ENCODE data around the gene HPSE2. TPM values are rescaled to one million over a fixed set of nuclear protein-coding genes. Genes with fewer than 3 reads are reported as not detected.

HPSE2 gene
- polyA plus RNA-seq, 2 of the 4 experiments (the other 2 are of a cell fraction) = not detected

- H3K4me1 ChIP-seq = no peaks in the 10 kb centered on the region
- DNase-seq (ENCODE audit: low read depth in 1 of 2, low spot score in 1 of 2) (no peak), FAIRE-seq (no peak), ATAC-seq (no peak)
- CTCF ChIA-PET = no interaction called here
- TF ChIP-seq HOXB5 (CRISPR knock-in tag; IDR thresholded peaks at IDR 0.05) = no peak
- TF ChIP-seq EP300 (IDR thresholded peaks at IDR 0.05) = no peak
- no peak for TF ChIP-seq ATOH8 (CRISPR knock-in tag; IDR thresholded peaks at IDR 0.05; ENCODE audit: low read depth)
- no peak for TF ChIP-seq ZFP36 (IDR thresholded peaks at IDR 0.05; ENCODE audit: borderline replicate concordance, partially characterized antibody)
- no peak for TF ChIP-seq MAZ (IDR thresholded peaks at IDR 0.05; ENCODE audit: borderline replicate concordance, low read depth, low read length)
- TF ChIP-seq EHMT2 (IDR thresholded peaks at IDR 0.05; ENCODE audit: low read depth) = no peak
- no peak for TF ChIP-seq KDM5A (IDR thresholded peaks at IDR 0.05)
- TF ChIP-seq CHD4 (IDR thresholded peaks at IDR 0.05; ENCODE audit: borderline replicate concordance) = no peak
- TF ChIP-seq GATA3 (IDR thresholded peaks at IDR 0.05; ENCODE audit: borderline replicate concordance) = no peak
- no peak for TF ChIP-seq ZSCAN20 (CRISPR knock-in tag; IDR thresholded peaks at IDR 0.05)
- TF ChIP-seq ELK1 (IDR thresholded peaks at IDR 0.05; ENCODE audit: low read depth, low read length) = no peak
- TF ChIP-seq MYC (IDR thresholded peaks at IDR 0.05; ENCODE audit: borderline replicate concordance, low read length) = no peak
- no peak for TF ChIP-seq JUNB (IDR thresholded peaks at IDR 0.05)
- TF ChIP-seq ESRRA (IDR thresholded peaks at IDR 0.05; ENCODE audit: borderline replicate concordance, low read length) = no peak
- 41% methylated on average over 1 of the region's 1 CpG for WGBS (ENCODE audit: missing lambda C conversion rate)
- H3K27ac ChIP-seq = no peak overlapping the region
- POLR2A ChIA-PET = no interaction called here
- H3K4me3 ChIP-seq = no peak overlapping the region
- no peaks in the 10 kb centered on the region for H3K9me3 ChIP-seq
- no peak overlapping the region for H3K4me2 ChIP-seq
Observed at GRCh38 chr10:98511876-98512275, 723.8 kb downstream of the HPSE2 start.

- FAIRE-seq (no peak), ATAC-seq (no peak), DNase-seq (ENCODE audit: low read depth in 1 of 2, low spot score in 1 of 2) (no peak)
- Histone ChIP-seq H3K4me3 (no peak overlapping the region), H3K27ac (no peak overlapping the region), H3K4me2 (no peak overlapping the region), H3K9me3 (no peaks in the 10 kb centered on the region), H3K4me1 (no peaks in the 10 kb centered on the region)
- CTCF ChIA-PET = interaction anchor here (0.5 to 1.2 kb wide), 2 partner anchors 8 to 148 kb away, joined by 4 to 6 read pairs; no protein-coding TSS in a partner anchor
- no peak for TF ChIP-seq JUN (IDR thresholded peaks at IDR 0.05)
- no peak for TF ChIP-seq FOXS1 (CRISPR knock-in tag; IDR thresholded peaks at IDR 0.05)
- TF ChIP-seq TFCP2L1 (CRISPR knock-in tag; IDR thresholded peaks at IDR 0.05) = no peak
- TF ChIP-seq MAZ (IDR thresholded peaks at IDR 0.05; ENCODE audit: borderline replicate concordance, low read depth, low read length) = no peak
- no peak for TF ChIP-seq CHD4 (IDR thresholded peaks at IDR 0.05; ENCODE audit: borderline replicate concordance)
- no peak for TF ChIP-seq ESRRA (IDR thresholded peaks at IDR 0.05; ENCODE audit: borderline replicate concordance, low read length)
- TF ChIP-seq RAD21 (conservative IDR thresholded peaks at IDR 0.05 in 1 of 2, IDR thresholded peaks at IDR 0.05 in 1 of 2) = no peak
- 68% methylated on average over 4 of the region's 4 CpGs for WGBS (ENCODE audit: missing lambda C conversion rate)
- POLR2A ChIA-PET = no interaction called here
Observed at GRCh38 chr10:98510412-98510995, 725.1 kb downstream of the HPSE2 start.

- TF ChIP-seq POLR2AphosphoS2 (conservative IDR thresholded peaks at IDR 0.05; ENCODE audit: low read length) = no peak
- no peak for TF ChIP-seq MAZ (IDR thresholded peaks at IDR 0.05; ENCODE audit: borderline replicate concordance, low read depth, low read length)
- no peak for TF ChIP-seq KDM1A (IDR thresholded peaks at IDR 0.05; ENCODE audit: low read depth)
- TF ChIP-seq HMGXB4 (CRISPR knock-in tag; IDR thresholded peaks at IDR 0.05; ENCODE audit: borderline replicate concordance) = no peak
- TF ChIP-seq REST (IDR thresholded peaks at IDR 0.05) = no peak
- TF ChIP-seq GATA3 (IDR thresholded peaks at IDR 0.05; ENCODE audit: borderline replicate concordance) = no peak
- no peak for TF ChIP-seq KDM5A (IDR thresholded peaks at IDR 0.05)
- TF ChIP-seq NFE2L2 (conservative IDR thresholded peaks at IDR 0.05; ENCODE audit: low read length) = no peak
- TF ChIP-seq TP53 (CRISPR knock-in tag; IDR thresholded peaks at IDR 0.05) = no peak
- TF ChIP-seq RNF2 (IDR thresholded peaks at IDR 0.05; ENCODE audit: borderline replicate concordance, low read depth) = no peak
- TF ChIP-seq EHMT2 (IDR thresholded peaks at IDR 0.05; ENCODE audit: low read depth) = no peak
- TF ChIP-seq EHF (CRISPR knock-in tag; IDR thresholded peaks at IDR 0.05) = no peak
- FAIRE-seq = no peak
Observed at GRCh38 chr10:98509745-98510144, 725.9 kb downstream of the HPSE2 start.

More at GRCh38 chr10:98509745-98510144, 725.9 kb downstream of the HPSE2 start:
- H3K9me3 ChIP-seq = no peaks in the 10 kb centered on the region
- DNase-seq (ENCODE audit: low read depth in 1 of 2, low spot score in 1 of 2) = no peak
- H3K4me1 ChIP-seq = no peaks in the 10 kb centered on the region
- CTCF ChIA-PET = interaction anchor here (1.2 to 1.8 kb wide), 2 partner anchors 9 to 156 kb away, joined by 3 to 4 read pairs; no protein-coding TSS in a partner anchor
- no peak overlapping the region for H3K4me2 ChIP-seq
- ATAC-seq = no peak
- no peak overlapping the region for H3K27ac ChIP-seq
- no peak overlapping the region for H3K4me3 ChIP-seq
- WGBS (ENCODE audit: missing lambda C conversion rate) = 71% methylated on average over 7 of the region's 7 CpGs
- POLR2A ChIA-PET = no interaction called here

Measured in A549 (cell line).